IPS-18a (cell line): Measurements from ENCODE around the gene DDR1.
"Not testable (repeated sequence)": the region's sequence is repeated elsewhere in the genome, so short reads cannot be mapped to it uniquely, and the experiment has no call there.

Experiments
- H3K27ac ChIP-seq: one replicate; pipeline ENCODE4 v1.5.1; 2013; ENCODE audit warnings: low read length
- H3K27me3 ChIP-seq: one replicate; pipeline ENCODE4 v1.6.1; 2013; ENCODE audit warnings: mild to moderate bottlenecking, low read length; ENCODE audit not compliant: control insufficient read depth, insufficient read depth
- H3K36me3 ChIP-seq: one replicate; pipeline ENCODE4 v1.6.1; 2013; ENCODE audit warnings: low read depth, low read length; ENCODE audit not compliant: control insufficient read depth
- H3K4me1 ChIP-seq: one replicate; pipeline ENCODE4 v1.6.1; 2013; ENCODE audit warnings: low read depth, low read length; ENCODE audit not compliant: control insufficient read depth
- H3K4me3 ChIP-seq: one replicate; pipeline ENCODE4 v1.5.1; 2013; ENCODE audit warnings: low read length
- H3K9ac ChIP-seq: one replicate; pipeline ENCODE4 v1.6.1; 2013; ENCODE audit warnings: mild to moderate bottlenecking, low read length, moderate library complexity
- H3K9me3 ChIP-seq: one replicate; pipeline ENCODE4 v1.6.1; 2013; ENCODE audit warnings: low read depth, low read length; ENCODE audit not compliant: control insufficient read depth

Gene DDR1

GRCh38 chr6:30841644-30842504 is 42.4 kb upstream of the DDR1 start:
- Histone ChIP-seq H3K27ac (no peak overlapping the region), H3K4me1 (peaks cover 41% of the 10 kb centered on the region), H3K4me3 (no peak overlapping the region), H3K36me3 (peaks cover 30% of the 10 kb centered on the region), H3K9me3 (no peaks in the 10 kb centered on the region), H3K27me3 (no peaks in the 10 kb centered on the region), H3K9ac (no peak overlapping the region)

- Histone ChIP-seq H3K27ac (no peak overlapping the region), H3K9me3 (no peaks in the 10 kb centered on the region), H3K27me3 (no peaks in the 10 kb centered on the region), H3K36me3 (peaks cover 30% of the 10 kb centered on the region), H3K4me1 (peaks cover 38% of the 10 kb centered on the region), H3K4me3 (no peak overlapping the region), H3K9ac (no peak overlapping the region)
Measured at GRCh38 chr6:30842754-30843610, 41.3 kb upstream of the DDR1 start.

- Histone ChIP-seq H3K27me3 (no peaks in the 10 kb centered on the region), H3K9me3 (no peaks in the 10 kb centered on the region), H3K27ac (no peak overlapping the region), H3K4me1 (peaks cover 41% of the 10 kb centered on the region), H3K36me3 (peaks cover 30% of the 10 kb centered on the region), H3K4me3 (no peak overlapping the region), H3K9ac (no peak overlapping the region)
Measured at GRCh38 chr6:30843611-30843998, 40.7 kb upstream of the DDR1 start.

- Histone ChIP-seq H3K4me1 (peaks cover 40% of the 10 kb centered on the region), H3K9ac (no peak overlapping the region), H3K4me3 (no peak overlapping the region), H3K27me3 (no peaks in the 10 kb centered on the region), H3K27ac (no peak overlapping the region), H3K9me3 (no peaks in the 10 kb centered on the region), H3K36me3 (peaks cover 25% of the 10 kb centered on the region)
Measured at GRCh38 chr6:30844118-30844535, 40.2 kb upstream of the DDR1 start.

- H3K4me3 ChIP-seq = no peak overlapping the region
- H3K27ac ChIP-seq = no peak overlapping the region
- H3K36me3 ChIP-seq = peaks cover 18% of the 10 kb centered on the region
- no peaks in the 10 kb centered on the region for H3K27me3 ChIP-seq
- H3K9me3 ChIP-seq = peaks cover 2% of the 10 kb centered on the region
- peaks cover 48% of the 10 kb centered on the region for H3K4me1 ChIP-seq
- H3K9ac ChIP-seq = no peak overlapping the region
Measured at GRCh38 chr6:30845183-30845582, 39.1 kb upstream of the DDR1 start.

GRCh38 chr6:30847421-30847970 is 36.8 kb upstream of the DDR1 start:
- peaks cover 18% of the 10 kb centered on the region for H3K36me3 ChIP-seq
- peak overlapping the region; percentile 92 for H3K27ac ChIP-seq
- peaks cover 37% of the 10 kb centered on the region for H3K4me1 ChIP-seq
- no peaks in the 10 kb centered on the region for H3K27me3 ChIP-seq
- H3K9ac ChIP-seq = peak overlapping the region; percentile 81
- H3K4me3 ChIP-seq = peak overlapping the region; percentile 67
- H3K9me3 ChIP-seq = peaks cover 17% of the 10 kb centered on the region

- H3K4me3 ChIP-seq = peak overlapping the region; percentile 67
- no peaks in the 10 kb centered on the region for H3K27me3 ChIP-seq
- peak overlapping the region; percentile 81 for H3K9ac ChIP-seq
- peak overlapping the region; percentile 92 for H3K27ac ChIP-seq
- H3K9me3 ChIP-seq = peaks cover 17% of the 10 kb centered on the region
- H3K36me3 ChIP-seq = peaks cover 18% of the 10 kb centered on the region
- H3K4me1 ChIP-seq = peaks cover 37% of the 10 kb centered on the region
Measured at GRCh38 chr6:30847971-30848436, 36.3 kb upstream of the DDR1 start.

- Histone ChIP-seq H3K36me3 (peaks cover 4% of the 10 kb centered on the region), H3K9ac (no peak overlapping the region), H3K27ac (no peak overlapping the region), H3K27me3 (no peaks in the 10 kb centered on the region), H3K9me3 (peaks cover 17% of the 10 kb centered on the region), H3K4me1 (peaks cover 19% of the 10 kb centered on the region), H3K4me3 (no peak overlapping the region)
Measured at GRCh38 chr6:30849903-30850651, 34.2 kb upstream of the DDR1 start.

GRCh38 chr6:30852459-30852858 is 31.9 kb upstream of the DDR1 start:
- not testable (repeated sequence) for H3K27ac ChIP-seq, H3K36me3 ChIP-seq, H3K27me3 ChIP-seq, H3K9ac ChIP-seq, H3K4me3 ChIP-seq
- peaks cover 17% of the 10 kb centered on the region for H3K9me3 ChIP-seq
- peaks cover 22% of the 10 kb centered on the region for H3K4me1 ChIP-seq

GRCh38 chr6:30854285-30855040 is 29.9 kb upstream of the DDR1 start:
- Histone ChIP-seq H3K27ac (no peak overlapping the region), H3K9me3 (peaks cover 18% of the 10 kb centered on the region), H3K4me1 (peaks cover 11% of the 10 kb centered on the region), H3K27me3 (no peaks in the 10 kb centered on the region), H3K9ac (no peak overlapping the region), H3K36me3 (no peaks in the 10 kb centered on the region), H3K4me3 (no peak overlapping the region)
